GM23338 (cell line): ENCODE data around the gene CENPV. TPM values are rescaled to one million over a fixed set of nuclear protein-coding genes. Genes with fewer than 3 reads are reported as not detected.

Source experiments
- ATAC-seq: fragments of 200-7000 bp; cut with Tn5 transposase; 3 replicates; pipeline ENCODE4 v1.9.1; 2020
- DNase-seq: peaks from one replicate; pipeline ENCODE4 v3.0.0-alpha.2; 2015; ENCODE audit warnings: low spot score
- H2AFZ ChIP-seq: fragments of 200-600 bp; sonication (generic); 2 replicates; pipeline ENCODE4 v1.8.0; 2016; ENCODE audit warnings: antibody characterized with exemption, mild to moderate bottlenecking, moderate library complexity
- H3F3A ChIP-seq: fragments of 200-600 bp; sonication (generic); replicated peaks from 2 replicates; pipeline ENCODE4 v1.8.0; 2017; ENCODE audit warnings: antibody characterized with exemption, mixed run types, low read depth
- H3K27ac ChIP-seq: fragments of 200-600 bp; sonication (generic); 2 replicates; pipeline ENCODE4 v1.6.1; 2016; ENCODE audit warnings: low read depth
- H3K27me3 ChIP-seq: fragments of 200-600 bp; sonication (generic); 2 replicates; pipeline ENCODE4 v1.8.0; 2016; ENCODE audit warnings: mild to moderate bottlenecking, mixed run types, moderate library complexity; ENCODE audit not compliant: insufficient read depth
- H3K36me3 ChIP-seq: fragments of 200-600 bp; sonication (generic); 2 replicates; pipeline ENCODE4 v1.8.0; 2016; ENCODE audit warnings: mild to moderate bottlenecking; ENCODE audit not compliant: insufficient read depth
- H3K4me1 ChIP-seq: fragments of 200-600 bp; sonication (generic); 2 replicates; pipeline ENCODE4 v1.8.0; 2016; ENCODE audit warnings: mild to moderate bottlenecking, moderate library complexity; ENCODE audit not compliant: insufficient read depth
- H3K4me2 ChIP-seq: fragments of 200-600 bp; sonication (generic); 2 replicates; pipeline ENCODE4 v1.7.1; 2017; ENCODE audit warnings: mixed run types
- H3K4me3 ChIP-seq: fragments of 200-600 bp; sonication (generic); 2 replicates; pipeline ENCODE4 v1.6.1; 2016; ENCODE audit warnings: mixed run types
- H3K79me2 ChIP-seq: fragments of 200-600 bp; sonication (generic); replicated peaks from 2 replicates; pipeline ENCODE4 v1.8.0; 2017; ENCODE audit warnings: mild to moderate bottlenecking; ENCODE audit not compliant: insufficient read depth
- H3K9me2 ChIP-seq: fragments of 200-600 bp; sonication (generic); 2 replicates; pipeline ENCODE4 v1.8.0; 2017; ENCODE audit not compliant: insufficient read depth
- H4K20me1 ChIP-seq: fragments of 200-600 bp; sonication (generic); replicated peaks from 2 replicates; pipeline ENCODE4 v1.8.0; 2017; ENCODE audit warnings: mild to moderate bottlenecking; ENCODE audit not compliant: insufficient read depth
- H3K27ac Mint-ChIP-seq: 2 replicates; pipeline ENCODE4 v1.8.0; 2020; ENCODE audit warnings: inconsistent platforms, mild to moderate bottlenecking, moderate library complexity, mixed read lengths
- H3K27me3 Mint-ChIP-seq: 3 replicates; pipeline ENCODE4 v1.8.0; 2022; ENCODE audit warnings: low read depth, mild to moderate bottlenecking, moderate library complexity, mixed read lengths, inconsistent platforms; ENCODE audit not compliant: insufficient read depth, poor library complexity
- H3K36me3 Mint-ChIP-seq: 3 replicates; pipeline ENCODE4 v1.8.0; 2021; ENCODE audit warnings: low read depth, mild to moderate bottlenecking, inconsistent platforms, moderate library complexity, mixed read lengths
- H3K4me1 Mint-ChIP-seq: 3 replicates; pipeline ENCODE4 v1.8.0; 2020; ENCODE audit warnings: mild to moderate bottlenecking, inconsistent platforms, mixed read lengths
- H3K4me3 Mint-ChIP-seq: 3 replicates; pipeline ENCODE4 v1.8.0; 2021; ENCODE audit warnings: moderate library complexity, mild to moderate bottlenecking, inconsistent platforms, mixed read lengths
- H3K9me3 Mint-ChIP-seq: 3 replicates; pipeline ENCODE4 v1.8.0; 2020; ENCODE audit warnings: moderate library complexity, mild to moderate bottlenecking, inconsistent platforms, mixed read lengths
- CREB1 ChIP-seq: fragments of 250-450 bp; sonication (Bioruptor Pico); IDR thresholded peaks from 2 replicates; pipeline ENCODE4 v1.5.0; 2020; ENCODE audit warnings: low read depth, mild to moderate bottlenecking, moderate library complexity
- ETS1 ChIP-seq: IDR thresholded peaks from 2 replicates; pipeline ENCODE4 v1.6.1; 2016; ENCODE audit warnings: antibody characterized with exemption
- EZH2 ChIP-seq: fragments of 200-600 bp; sonication (generic); IDR thresholded peaks from one replicate; pipeline ENCODE4 v1.8.0; 2017; ENCODE audit warnings: antibody characterized with exemption, mild to moderate bottlenecking, low read depth; ENCODE audit not compliant: unreplicated experiment
- EZH2phosphoT487 ChIP-seq: fragments of 200-600 bp; sonication (generic); IDR thresholded peaks from one replicate; pipeline ENCODE4 v1.8.1; 2018; ENCODE audit warnings: antibody characterized with exemption; ENCODE audit not compliant: unreplicated experiment
- JUNB ChIP-seq: IDR thresholded peaks from one replicate; pipeline ENCODE4 v1.6.1; 2016; ENCODE audit warnings: antibody characterized with exemption; ENCODE audit not compliant: unreplicated experiment
- NANOG ChIP-seq: IDR thresholded peaks from 2 replicates; pipeline ENCODE4 v1.6.1; 2016; ENCODE audit warnings: antibody characterized with exemption, borderline replicate concordance
- POLR2AphosphoS5 ChIP-seq: IDR thresholded peaks from 2 replicates; pipeline ENCODE4 v1.6.1; 2016; ENCODE audit warnings: antibody characterized with exemption, low read depth
- STAT1 ChIP-seq: IDR thresholded peaks from one replicate; pipeline ENCODE4 v1.6.1; 2016; ENCODE audit warnings: antibody characterized with exemption; ENCODE audit not compliant: unreplicated experiment
- ZNF114 ChIP-seq: fragments of 250-450 bp; sonication (Bioruptor Pico); IDR thresholded peaks from 2 replicates; pipeline ENCODE4 v1.5.0; 2020; ENCODE audit warnings: mild to moderate bottlenecking, moderate library complexity
- ZNF331 ChIP-seq: fragments of 250-450 bp; sonication (Bioruptor Pico); IDR thresholded peaks from 2 replicates; pipeline ENCODE4 v1.5.0; 2020; ENCODE audit warnings: low read depth, mild to moderate bottlenecking, moderate library complexity
- ZNF462 ChIP-seq: fragments of 250-450 bp; sonication (Bioruptor Pico); IDR thresholded peaks from 2 replicates; pipeline ENCODE4 v1.5.0; 2020; ENCODE audit warnings: mild to moderate bottlenecking, moderate library complexity
- polyA plus RNA-seq: library from polyadenylated mRNA; unstranded; fragments of >200 nt; fragmentation: Nextera tagmentation; extraction: Ambion mirVana; gene quantifications from 2 replicates; pipeline ENCODE4 v1.2.1, GENCODE V29; 2016
- total RNA-seq: library from RNA; depleted of rRNA; stranded (reverse); fragments of >200 nt; shearing (Covaris generic); gene quantifications from 2 replicates; pipeline ENCODE4 v1.2.3, GENCODE V29; 2014

The CENPV gene
- total and polyA plus RNA-seq, 2 experiments from 2014 or later = 139 to 300 TPM

GRCh38 chr17:16301963-16302855 lies 51.1 kb downstream of the CENPV start:
- Mint-ChIP-seq H3K9me3 (no peaks in the 10 kb centered on the region), H3K27ac (peak overlapping the region; percentile 72; the same call in 1 of the 2 replicates), H3K27me3 (peaks cover 9% of the 10 kb centered on the region), H3K36me3 (peaks cover 7% of the 10 kb centered on the region), H3K4me1 (peaks cover 5% of the 10 kb centered on the region), H3K4me3 (no peak overlapping the region)
- no peaks in the 10 kb centered on the region for H3K79me2 ChIP-seq
- H3K4me3 ChIP-seq = no peak overlapping the region
- no peaks in the 10 kb centered on the region for H3K27me3 ChIP-seq
- H4K20me1 ChIP-seq = peaks cover 3% of the 10 kb centered on the region; the same call in 1 of the 2 replicates
- DNase-seq = no peak
- no peak overlapping the region for H3K27ac ChIP-seq
- no peak for TF ChIP-seq EZH2phosphoT487
- no peak for TF ChIP-seq ZNF462 (CRISPR knock-in tag)
- no peak for TF ChIP-seq EZH2
- TF ChIP-seq STAT1 = no peak
- no peak for TF ChIP-seq ZNF114 (CRISPR knock-in tag)
- no peak for TF ChIP-seq CREB1 (CRISPR knock-in tag)
- TF ChIP-seq POLR2AphosphoS5 = no peak
- TF ChIP-seq JUNB = no peak
- no peak for TF ChIP-seq ETS1
- no peak for TF ChIP-seq NANOG
- TF ChIP-seq ZNF331 (CRISPR knock-in tag) = no peak
- no peaks in the 10 kb centered on the region for H3K4me1 ChIP-seq
- H3K9me2 ChIP-seq = no peaks in the 10 kb centered on the region
- no peak overlapping the region for H3K4me2 ChIP-seq
- H3K36me3 ChIP-seq = no peaks in the 10 kb centered on the region
- H2AFZ ChIP-seq = no peak overlapping the region
- no peak for ATAC-seq
- H3F3A ChIP-seq = 0 out of 2 replicates have a peak, but pooled peaks cover 3% of the 10 kb centered on the region
